Measurements from ENCODE around the gene L3MBTL4.
"Not testable (repeated sequence)": the region's sequence is repeated elsewhere in the genome, so short reads cannot be mapped to it uniquely, and the experiment has no call there.

The L3MBTL4 gene

GRCh38 chr18:6396847-6397246 lies 17.9 kb downstream of the L3MBTL4 start:
- no peak for TF ChIP-seq CTCF (IDR thresholded peaks at IDR 0.05; ENCODE audit: low read depth, low read length)
- DNase-seq = no peak

GRCh38 chr18:6396276-6396675 lies 18.4 kb downstream of the L3MBTL4 start:
- H3K36me3 ChIP-seq = no peaks in the 10 kb centered on the region
- H3K27me3 ChIP-seq (ENCODE audit: insufficient read depth, low read depth, severe bottlenecking) = peaks cover 21% of the 10 kb centered on the region
- H3K9me3 ChIP-seq (ENCODE audit: severe bottlenecking) = peaks cover under 1% of the 10 kb centered on the region
- no peak overlapping the region for H3K4me3 ChIP-seq (ENCODE audit: low read depth, low read length)
- TF ChIP-seq CTCF (IDR thresholded peaks at IDR 0.05; ENCODE audit: low read depth, low read length) = no peak
- no peak for DNase-seq
- H3K27ac ChIP-seq = no peak overlapping the region

More at GRCh38 chr18:6396847-6397246, 17.9 kb downstream of the L3MBTL4 start:
- Histone ChIP-seq H3K27me3 (ENCODE audit: insufficient read depth, low read depth, severe bottlenecking) (peaks cover 21% of the 10 kb centered on the region), H3K27ac (no peak overlapping the region), H3K9me3 (ENCODE audit: severe bottlenecking) (no peaks in the 10 kb centered on the region), H3K4me3 (ENCODE audit: low read depth, low read length) (no peak overlapping the region), H3K36me3 (no peaks in the 10 kb centered on the region)

- Histone ChIP-seq H3K9me3 (ENCODE audit: severe bottlenecking) (peaks cover 6% of the 10 kb centered on the region), H3K4me3 (ENCODE audit: low read depth, low read length) (no peak overlapping the region), H3K27ac (no peak overlapping the region), H3K36me3 (no peaks in the 10 kb centered on the region), H3K27me3 (ENCODE audit: insufficient read depth, low read depth, severe bottlenecking) (peaks cover 14% of the 10 kb centered on the region)
- no peak for TF ChIP-seq CTCF (IDR thresholded peaks at IDR 0.05; ENCODE audit: low read depth, low read length)
- DNase-seq = no peak
Measured at GRCh38 chr18:6389005-6389404, 25.7 kb downstream of the L3MBTL4 start.

GRCh38 chr18:6382963-6383362 lies 31.7 kb downstream of the L3MBTL4 start:
- peaks cover 6% of the 10 kb centered on the region for H3K27me3 ChIP-seq (ENCODE audit: insufficient read depth, low read depth, severe bottlenecking)
- no peak overlapping the region for H3K4me3 ChIP-seq (ENCODE audit: low read depth, low read length)
- H3K36me3 ChIP-seq = no peaks in the 10 kb centered on the region
- no peak for DNase-seq
- no peak overlapping the region for H3K27ac ChIP-seq
- no peak for TF ChIP-seq CTCF (IDR thresholded peaks at IDR 0.05; ENCODE audit: low read depth, low read length)
- H3K9me3 ChIP-seq (ENCODE audit: severe bottlenecking) = no peaks in the 10 kb centered on the region

- H3K27me3 ChIP-seq (ENCODE audit: insufficient read depth, low read depth, severe bottlenecking); H3K27ac ChIP-seq; H3K36me3 ChIP-seq; DNase-seq; H3K9me3 ChIP-seq (ENCODE audit: severe bottlenecking); H3K4me3 ChIP-seq (ENCODE audit: low read depth, low read length): not testable (repeated sequence)
Measured at GRCh38 chr18:6377473-6377872, 37.2 kb downstream of the L3MBTL4 start.

- H3K36me3 ChIP-seq = no peaks in the 10 kb centered on the region
- no peaks in the 10 kb centered on the region for H3K27me3 ChIP-seq (ENCODE audit: insufficient read depth, low read depth, severe bottlenecking)
- no peak for DNase-seq
- no peak overlapping the region for H3K27ac ChIP-seq
- no peak overlapping the region for H3K4me3 ChIP-seq (ENCODE audit: low read depth, low read length)
- H3K9me3 ChIP-seq (ENCODE audit: severe bottlenecking) = no peaks in the 10 kb centered on the region
- TF ChIP-seq CTCF (IDR thresholded peaks at IDR 0.05; ENCODE audit: low read depth, low read length) = no peak
Measured at GRCh38 chr18:6376433-6377229, 38.1 kb downstream of the L3MBTL4 start.

Data from WERI-Rb-1 (cell line).